ENCODE results near the gene OSMR.

Gene OSMR

DNA sequence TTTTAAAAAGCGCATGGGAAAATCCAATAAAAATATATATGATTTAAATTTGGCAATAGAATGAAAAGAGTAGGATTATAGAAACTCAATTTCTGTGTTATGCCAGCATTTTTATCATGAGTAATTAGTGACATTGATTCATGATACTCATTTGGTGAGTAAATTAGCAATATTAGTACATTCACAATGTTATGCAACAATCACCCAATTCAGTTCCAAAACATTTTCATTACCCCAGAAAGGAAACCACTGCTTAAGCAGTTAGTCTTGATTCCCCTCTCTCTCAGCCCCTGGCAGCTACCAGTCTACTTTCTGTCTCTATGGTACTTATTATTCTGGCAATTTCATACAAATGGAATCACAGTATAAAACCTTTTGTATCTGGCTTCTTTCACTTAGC lies 27.0 kb downstream of the OSMR start:
- Histone ChIP-seq H4K20me1 (ENCODE audit: insufficient read depth, low read length) (no peaks in the 10 kb centered on the region), H3K4me2 (ENCODE audit: insufficient read depth, low read length) (no peak overlapping the region), H3K4me1 (ENCODE audit: insufficient read depth, low read length) (no peaks in the 10 kb centered on the region), H3K9ac (ENCODE audit: low read depth, low read length) (no peak overlapping the region), H3K4me3 (ENCODE audit: low read depth in 1 of 2, low read length in 2 of 2) (no peak overlapping the region), H3K27me3 (ENCODE audit: insufficient read depth, low read length, poor library complexity) (no peaks in the 10 kb centered on the region), H3K79me2 (ENCODE audit: insufficient read depth, low read length) (no peaks in the 10 kb centered on the region), H3K9me3 (ENCODE audit: insufficient read depth, low read length, severe bottlenecking) (no peaks in the 10 kb centered on the region), H3K27ac (ENCODE audit: low read length) (no peak overlapping the region), H2AFZ (ENCODE audit: low read depth, low read length) (no peak overlapping the region), H3K36me3 (ENCODE audit: insufficient read depth, low read length) (no peaks in the 10 kb centered on the region)
- DNase-seq: no peak
- TF ChIP-seq EZH2 (IDR thresholded peaks at IDR 0.05; ENCODE audit: borderline replicate concordance, low read depth, low read length, severe bottlenecking): no peak
- TF ChIP-seq, protein P1, sequence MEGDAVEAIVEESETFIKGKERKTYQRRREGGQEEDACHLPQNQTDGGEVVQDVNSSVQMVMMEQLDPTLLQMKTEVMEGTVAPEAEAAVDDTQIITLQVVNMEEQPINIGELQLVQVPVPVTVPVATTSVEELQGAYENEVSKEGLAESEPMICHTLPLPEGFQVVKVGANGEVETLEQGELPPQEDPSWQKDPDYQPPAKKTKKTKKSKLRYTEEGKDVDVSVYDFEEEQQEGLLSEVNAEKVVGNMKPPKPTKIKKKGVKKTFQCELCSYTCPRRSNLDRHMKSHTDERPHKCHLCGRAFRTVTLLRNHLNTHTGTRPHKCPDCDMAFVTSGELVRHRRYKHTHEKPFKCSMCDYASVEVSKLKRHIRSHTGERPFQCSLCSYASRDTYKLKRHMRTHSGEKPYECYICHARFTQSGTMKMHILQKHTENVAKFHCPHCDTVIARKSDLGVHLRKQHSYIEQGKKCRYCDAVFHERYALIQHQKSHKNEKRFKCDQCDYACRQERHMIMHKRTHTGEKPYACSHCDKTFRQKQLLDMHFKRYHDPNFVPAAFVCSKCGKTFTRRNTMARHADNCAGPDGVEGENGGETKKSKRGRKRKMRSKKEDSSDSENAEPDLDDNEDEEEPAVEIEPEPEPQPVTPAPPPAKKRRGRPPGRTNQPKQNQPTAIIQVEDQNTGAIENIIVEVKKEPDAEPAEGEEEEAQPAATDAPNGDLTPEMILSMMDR (IDR thresholded peaks at IDR 0.05; ENCODE audit: borderline replicate concordance, extremely low read depth, low read length, poor library complexity, severe bottlenecking): no peak
- ATAC-seq (ENCODE audit: insufficient read depth, low read depth): no peak

DNA sequence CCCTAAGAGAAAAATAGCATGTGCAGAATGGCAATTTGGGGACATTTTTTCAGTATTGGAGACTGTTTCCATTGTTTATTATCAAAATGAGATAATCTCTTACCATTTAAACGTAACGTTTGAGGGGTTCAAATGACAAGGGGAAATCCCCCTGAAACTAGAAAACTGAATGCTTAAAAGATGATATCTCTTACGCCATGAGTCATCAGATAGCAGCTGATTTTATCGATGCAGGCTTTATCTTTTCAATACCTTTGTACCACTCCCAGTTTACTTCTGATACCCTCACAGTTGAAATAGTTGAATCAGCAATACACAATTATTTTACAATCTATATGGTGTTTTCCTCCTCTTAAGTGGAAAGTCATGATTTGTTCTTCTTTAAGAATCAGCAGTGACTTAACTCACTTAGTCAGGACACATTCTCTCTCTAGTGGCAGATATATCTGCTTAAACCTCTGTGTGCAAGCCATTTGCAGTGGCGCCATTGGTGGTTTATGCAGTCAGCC lies 29.2 kb downstream of the OSMR start:
- TF ChIP-seq EZH2 (IDR thresholded peaks at IDR 0.05; ENCODE audit: borderline replicate concordance, low read depth, low read length, severe bottlenecking): no peak
- TF ChIP-seq, protein P1 (IDR thresholded peaks at IDR 0.05; ENCODE audit: borderline replicate concordance, extremely low read depth, low read length, poor library complexity, severe bottlenecking): no peak
- Histone ChIP-seq H3K9me3 (ENCODE audit: insufficient read depth, low read length, severe bottlenecking) (no peaks in the 10 kb centered on the region), H2AFZ (ENCODE audit: low read depth, low read length) (no peak overlapping the region), H3K79me2 (ENCODE audit: insufficient read depth, low read length) (no peaks in the 10 kb centered on the region), H3K4me1 (ENCODE audit: insufficient read depth, low read length) (no peaks in the 10 kb centered on the region), H3K4me2 (ENCODE audit: insufficient read depth, low read length) (no peak overlapping the region), H3K36me3 (ENCODE audit: insufficient read depth, low read length) (no peaks in the 10 kb centered on the region), H3K4me3 (ENCODE audit: low read depth in 1 of 2, low read length in 2 of 2) (no peak overlapping the region), H3K9ac (ENCODE audit: low read depth, low read length) (no peak overlapping the region), H3K27me3 (ENCODE audit: insufficient read depth, low read length, poor library complexity) (no peaks in the 10 kb centered on the region), H3K27ac (ENCODE audit: low read length) (no peak overlapping the region), H4K20me1 (ENCODE audit: insufficient read depth, low read length) (no peaks in the 10 kb centered on the region)
- DNase-seq (no peak), ATAC-seq (ENCODE audit: insufficient read depth, low read depth) (no peak)

DNA sequence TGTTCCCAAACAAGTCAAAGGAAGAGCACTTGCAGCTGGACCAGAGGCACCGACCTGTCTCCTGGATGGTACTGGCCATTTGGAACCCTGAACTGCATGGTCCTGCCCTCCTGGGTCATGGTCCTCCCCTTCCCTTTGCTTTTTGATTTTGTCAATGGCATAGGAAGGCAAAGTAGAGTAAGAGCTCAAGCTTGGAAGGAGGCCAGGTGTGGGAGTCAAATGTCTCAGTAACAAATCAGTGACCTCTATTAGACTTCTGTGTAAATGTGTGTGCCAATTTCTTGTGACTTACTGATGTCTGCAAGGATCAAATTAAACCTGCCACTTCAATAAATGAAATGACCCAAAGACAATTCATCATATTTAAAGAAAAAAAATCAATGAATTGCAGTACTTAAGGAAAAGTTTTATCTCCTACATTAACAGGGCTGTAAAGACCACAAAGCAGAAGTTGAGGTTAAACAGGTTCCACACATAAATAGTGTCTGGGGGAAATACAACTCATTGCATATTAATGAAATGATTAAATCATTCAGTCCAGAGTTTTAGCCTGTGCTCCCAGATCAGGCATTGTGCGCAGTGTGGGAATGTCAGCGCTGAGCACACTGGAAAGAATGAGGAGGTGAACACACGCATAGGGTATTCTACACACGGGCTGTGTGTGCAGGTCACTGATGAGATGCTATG lies 32.7 kb downstream of the OSMR start:
- no peak for DNase-seq
- no peak for ATAC-seq (ENCODE audit: insufficient read depth, low read depth)

More for the DNA sequence above, 32.7 kb downstream of the OSMR start:
- no peaks in the 10 kb centered on the region for H3K4me1 ChIP-seq (ENCODE audit: insufficient read depth, low read length)
- H3K27me3 ChIP-seq (ENCODE audit: insufficient read depth, low read length, poor library complexity): no peaks in the 10 kb centered on the region
- H3K4me2 ChIP-seq (ENCODE audit: insufficient read depth, low read length): no peak overlapping the region
- H4K20me1 ChIP-seq (ENCODE audit: insufficient read depth, low read length): no peaks in the 10 kb centered on the region
- H3K36me3 ChIP-seq (ENCODE audit: insufficient read depth, low read length): no peaks in the 10 kb centered on the region
- H3K9ac ChIP-seq (ENCODE audit: low read depth, low read length): no peak overlapping the region
- H3K4me3 ChIP-seq (ENCODE audit: low read depth in 1 of 2, low read length in 2 of 2): no peak overlapping the region
- H3K79me2 ChIP-seq (ENCODE audit: insufficient read depth, low read length): no peaks in the 10 kb centered on the region
- TF ChIP-seq, protein P1 (IDR thresholded peaks at IDR 0.05; ENCODE audit: borderline replicate concordance, extremely low read depth, low read length, poor library complexity, severe bottlenecking): no peak
- TF ChIP-seq EZH2 (IDR thresholded peaks at IDR 0.05; ENCODE audit: borderline replicate concordance, low read depth, low read length, severe bottlenecking): no peak
- H2AFZ ChIP-seq (ENCODE audit: low read depth, low read length): no peak overlapping the region
- H3K9me3 ChIP-seq (ENCODE audit: insufficient read depth, low read length, severe bottlenecking): no peaks in the 10 kb centered on the region
- H3K27ac ChIP-seq (ENCODE audit: low read length): no peak overlapping the region

Data from DND-41 (cell line).